GM21825 (cell line): Measurements from ENCODE around the gene SNX30.
"Not testable (repeated sequence)": the region's sequence is repeated elsewhere in the genome, so short reads cannot be mapped to it uniquely, and the experiment has no call there.

Experiments
- ATAC-seq: cut with Tn5 transposase; IDR thresholded peaks from one replicate; pipeline ENCODE4 v1.9.1; 2021; ENCODE audit warnings: mild to moderate bottlenecking, moderate library complexity; ENCODE audit not compliant: unreplicated experiment

The SNX30 gene, protein sequence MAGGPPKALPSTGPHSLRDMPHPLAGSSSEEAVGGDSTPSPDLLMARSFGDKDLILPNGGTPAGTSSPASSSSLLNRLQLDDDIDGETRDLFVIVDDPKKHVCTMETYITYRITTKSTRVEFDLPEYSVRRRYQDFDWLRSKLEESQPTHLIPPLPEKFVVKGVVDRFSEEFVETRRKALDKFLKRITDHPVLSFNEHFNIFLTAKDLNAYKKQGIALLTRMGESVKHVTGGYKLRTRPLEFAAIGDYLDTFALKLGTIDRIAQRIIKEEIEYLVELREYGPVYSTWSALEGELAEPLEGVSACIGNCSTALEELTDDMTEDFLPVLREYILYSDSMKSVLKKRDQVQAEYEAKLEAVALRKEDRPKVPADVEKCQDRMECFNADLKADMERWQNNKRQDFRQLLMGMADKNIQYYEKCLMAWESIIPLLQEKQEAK

DNA sequence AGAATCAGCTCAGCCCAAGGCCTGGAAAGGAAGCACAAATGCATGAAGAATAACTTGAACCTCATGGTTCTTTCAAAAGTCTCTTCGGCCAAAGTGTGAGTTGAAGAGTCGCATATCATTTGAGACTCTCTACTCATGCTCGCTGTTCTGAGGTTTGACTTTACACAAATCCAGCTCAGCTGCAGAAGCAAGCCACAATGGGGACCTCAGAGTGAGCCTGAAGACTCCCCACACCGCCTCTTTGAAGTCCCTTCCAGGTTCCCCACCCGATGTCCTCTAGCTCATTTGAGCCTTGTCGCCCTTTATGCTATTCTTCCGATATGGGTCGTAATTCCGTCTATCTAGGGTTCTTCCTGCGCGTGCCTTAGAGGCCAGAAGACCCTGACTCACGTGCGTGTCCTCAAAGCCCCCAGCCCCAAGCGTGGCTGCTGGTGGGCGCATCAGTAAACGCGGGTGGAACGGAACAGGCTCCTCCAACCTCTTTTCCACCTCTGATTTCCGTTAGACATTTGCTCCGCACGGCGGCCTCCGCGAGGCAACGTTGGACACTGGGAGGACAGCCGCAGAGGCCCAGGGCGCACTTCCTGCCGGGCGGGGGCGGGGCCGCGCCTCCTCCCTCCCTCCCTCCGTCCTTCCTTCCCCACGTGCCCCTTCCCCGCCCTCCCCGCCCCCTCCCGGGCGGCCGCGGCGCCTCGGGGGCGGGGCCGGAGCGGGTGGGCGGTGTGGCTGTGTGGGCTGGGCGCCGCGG lies at the start of gene SNX30:
SNX30 (plus strand) TSS at position 745 of the 748 bp plus-strand sequence. CDS start 242 bp downstream, outside the sequence.
- peak; percentile 85 for ATAC-seq

DNA sequence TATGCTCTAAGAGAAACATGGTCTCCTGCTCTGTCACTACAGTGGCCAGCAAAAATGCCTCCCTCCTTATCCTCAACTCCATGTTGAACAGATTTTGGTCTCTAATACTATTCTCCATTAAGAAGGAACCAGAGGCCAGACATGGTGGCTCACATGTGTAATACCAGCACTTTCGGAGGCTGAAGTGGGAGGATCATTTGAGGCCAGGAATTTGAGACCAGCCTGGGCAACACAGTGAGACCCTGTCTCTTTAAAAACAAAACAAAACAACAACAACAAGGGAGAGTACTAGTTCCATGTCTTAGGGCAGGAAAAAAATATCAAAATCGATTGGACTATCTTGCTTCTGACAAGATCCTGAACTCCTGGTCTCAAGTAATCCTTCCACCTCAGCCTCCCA lies 47.3 kb upstream of the SNX30 start:
- no peak for ATAC-seq

DNA sequence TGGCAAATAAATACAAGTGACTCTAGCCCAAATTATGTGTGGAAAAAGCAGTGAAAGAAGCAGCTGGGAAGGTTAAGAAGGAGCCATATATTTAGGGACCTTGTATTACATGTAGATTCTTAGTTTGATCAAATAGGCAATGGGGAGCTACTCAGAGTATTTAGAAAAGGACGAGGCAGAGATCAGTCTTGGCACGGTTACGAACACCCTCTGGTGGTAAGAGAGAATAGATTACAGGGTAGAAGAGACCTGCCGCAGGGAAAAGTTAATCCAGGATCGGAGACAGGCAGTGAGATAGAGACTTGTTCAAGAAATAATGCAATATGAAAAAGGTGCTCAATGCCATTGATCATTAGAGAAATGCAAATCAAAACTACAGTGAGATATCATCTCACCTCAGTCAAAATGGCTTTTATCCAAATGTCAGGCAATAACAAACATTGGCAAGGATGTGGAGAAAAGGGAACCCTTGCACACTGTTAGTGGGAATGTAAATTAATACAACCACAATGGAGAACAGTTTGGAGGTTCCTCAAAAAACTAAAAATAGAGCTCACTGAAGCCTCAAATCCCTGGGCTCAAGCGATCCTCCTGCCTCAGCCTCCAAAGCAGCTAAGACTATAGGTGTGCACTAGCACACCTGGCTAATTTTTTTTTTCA lies 44.7 kb upstream of the SNX30 start:
- no peak for ATAC-seq

DNA sequence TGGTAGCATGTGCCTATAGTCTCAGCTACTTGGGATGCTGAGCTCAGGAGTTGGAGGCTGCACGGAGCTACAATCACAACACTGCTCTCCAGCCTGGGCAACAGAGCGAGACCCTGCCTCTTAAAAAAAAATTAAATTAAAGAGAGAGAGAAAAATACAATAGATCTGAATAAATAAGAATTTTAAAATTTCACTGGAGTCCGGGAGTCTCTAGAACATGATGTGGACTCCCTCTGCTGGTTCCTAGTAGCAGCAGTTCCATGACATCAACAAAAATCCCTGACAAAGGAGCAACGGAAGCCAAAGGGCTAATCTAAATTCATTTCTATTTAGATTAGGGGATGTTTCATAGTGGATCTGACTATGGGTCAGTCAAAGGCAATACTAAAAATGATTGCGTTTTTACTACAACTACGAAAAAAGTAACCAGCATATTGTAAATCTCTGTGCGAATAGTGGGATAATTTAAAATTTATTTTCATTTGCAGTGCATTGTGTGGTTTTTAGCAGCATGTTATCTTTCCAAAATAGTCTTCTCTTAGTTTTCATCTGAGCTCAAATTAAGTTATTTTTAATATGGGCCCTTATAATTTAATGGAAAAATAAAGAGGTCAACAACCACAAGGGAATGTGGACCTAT lies 39.4 kb upstream of the SNX30 start:
- ATAC-seq = no peak

DNA sequence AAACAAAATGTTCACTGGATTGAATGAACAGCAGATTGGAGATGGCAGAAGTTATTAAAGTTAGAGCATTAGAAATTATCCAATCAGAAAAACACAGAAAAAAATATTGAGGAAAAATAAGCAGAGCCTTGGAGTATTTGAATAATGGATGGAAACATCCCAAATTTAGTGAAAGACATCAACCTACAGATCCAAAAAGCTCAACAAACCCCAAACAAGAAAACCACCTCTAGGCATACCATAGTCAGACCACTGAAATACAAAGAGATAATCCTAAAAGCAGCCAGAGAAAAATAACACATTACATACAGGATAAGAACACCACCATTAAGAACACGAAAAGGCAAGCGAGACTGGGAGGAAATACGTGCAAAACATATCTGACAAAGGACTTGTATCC lies 37.9 kb upstream of the SNX30 start:
- no peak for ATAC-seq

DNA sequence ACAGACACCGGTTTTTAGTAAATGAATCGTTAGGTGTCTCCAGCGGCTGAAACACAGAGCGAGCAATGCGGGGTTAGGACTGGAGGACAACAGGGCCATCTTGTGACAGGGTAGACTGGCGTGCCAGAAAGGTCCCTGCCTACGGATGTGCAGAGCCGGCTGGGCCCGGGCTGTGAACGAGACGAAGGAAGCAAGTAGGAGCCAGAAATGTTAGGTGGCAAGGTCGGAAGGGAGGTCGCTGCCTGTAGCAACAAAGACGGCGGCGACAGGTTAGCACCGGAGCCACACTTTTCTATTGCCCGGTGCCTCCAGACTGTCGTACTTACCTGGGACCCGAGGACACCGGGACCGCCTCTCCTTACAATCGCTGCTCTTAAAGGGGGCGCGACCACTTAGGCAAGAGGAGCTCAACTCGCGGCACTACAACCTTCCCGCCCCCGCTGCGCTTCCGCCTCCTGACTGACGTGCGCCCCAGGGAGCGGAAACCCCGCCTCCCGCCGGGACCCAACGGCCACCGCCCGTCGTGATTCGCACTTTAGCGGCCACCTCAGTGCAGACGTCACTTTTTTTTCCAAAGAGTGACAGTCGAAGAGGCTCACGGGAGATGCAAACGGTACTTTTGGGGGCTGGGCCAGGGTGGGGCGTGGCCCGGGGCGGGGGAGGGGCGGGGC lies 32.8 kb upstream of the SNX30 start, which contains the start of gene INIP:
INIP (minus strand) TSS at position 457 of the 671 bp plus-strand sequence. CDS start 1,632 bp downstream, outside the sequence.
- peak; percentile 93 for ATAC-seq

DNA sequence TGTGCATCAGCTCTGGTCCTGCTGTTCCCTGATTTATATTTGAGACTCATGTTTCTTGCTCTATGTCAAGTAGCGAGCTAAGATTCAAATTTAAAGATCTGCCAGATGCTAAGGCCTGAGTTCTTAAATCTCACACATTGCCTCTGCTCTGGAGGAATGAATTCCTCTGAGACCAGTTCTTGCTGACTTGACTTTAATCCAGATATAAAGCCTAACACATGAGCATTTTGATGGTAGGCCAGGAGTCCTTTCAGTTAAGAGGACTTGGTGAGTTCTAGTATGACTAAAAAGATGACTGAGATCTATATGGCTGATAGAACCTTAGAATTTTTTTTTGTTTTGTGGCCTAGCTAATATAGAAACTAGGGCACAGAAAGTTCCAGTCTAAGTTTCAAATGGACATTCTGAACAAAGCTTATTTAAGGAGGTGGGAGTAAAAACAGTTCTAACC lies 31.3 kb upstream of the SNX30 start:
- no peak for ATAC-seq

DNA sequence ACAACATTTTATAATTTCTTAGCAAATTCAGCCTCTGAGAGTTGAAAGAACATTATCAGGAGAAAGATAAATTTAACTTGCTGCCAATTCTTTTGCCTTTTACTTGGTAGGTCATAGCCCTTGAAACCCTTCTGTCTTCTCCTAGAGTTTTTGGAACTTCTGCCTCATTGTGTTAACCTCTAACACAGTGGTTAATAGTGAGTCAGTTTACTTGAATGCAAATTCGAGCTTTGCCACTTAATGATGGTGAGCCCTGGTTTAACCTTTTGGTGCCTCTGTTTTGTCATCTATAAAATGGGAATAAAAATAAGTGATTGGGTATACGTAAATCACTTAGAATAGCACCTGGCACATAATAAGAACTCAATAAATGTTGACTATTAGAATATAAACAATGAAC lies 30.9 kb upstream of the SNX30 start:
- ATAC-seq = no peak

DNA sequence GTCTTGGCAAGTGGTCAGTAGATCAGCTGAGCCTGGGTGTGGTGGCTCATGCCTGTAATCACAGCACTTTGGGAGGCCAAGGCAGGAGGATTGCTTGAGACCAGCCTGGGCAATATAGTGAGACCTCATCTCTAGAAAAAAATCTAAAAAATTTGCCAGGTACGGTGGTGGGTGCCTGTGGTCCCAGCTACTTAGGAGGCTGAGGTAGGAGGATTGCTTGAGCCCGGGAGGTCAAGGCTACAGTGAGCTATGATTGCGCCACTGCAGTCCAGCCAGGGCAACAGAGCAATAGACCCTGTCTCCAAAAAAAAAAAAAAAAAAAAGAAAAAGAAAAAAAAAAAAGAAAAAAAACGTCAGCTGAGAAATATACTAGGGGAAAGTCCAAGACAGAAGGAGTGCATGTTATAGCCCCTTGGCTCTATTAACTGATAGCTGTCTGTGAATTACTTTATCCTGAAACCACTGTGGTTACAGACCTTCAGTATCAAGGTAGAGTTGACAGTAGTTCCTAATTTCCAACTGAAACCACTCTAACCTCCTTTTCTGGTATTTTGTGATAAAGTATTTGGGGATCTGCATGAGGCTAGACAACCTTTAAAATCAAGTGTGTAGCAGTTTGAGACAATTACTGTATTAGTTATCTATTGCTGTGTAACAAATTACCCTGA lies 30.3 kb upstream of the SNX30 start:
- ATAC-seq = no peak

DNA sequence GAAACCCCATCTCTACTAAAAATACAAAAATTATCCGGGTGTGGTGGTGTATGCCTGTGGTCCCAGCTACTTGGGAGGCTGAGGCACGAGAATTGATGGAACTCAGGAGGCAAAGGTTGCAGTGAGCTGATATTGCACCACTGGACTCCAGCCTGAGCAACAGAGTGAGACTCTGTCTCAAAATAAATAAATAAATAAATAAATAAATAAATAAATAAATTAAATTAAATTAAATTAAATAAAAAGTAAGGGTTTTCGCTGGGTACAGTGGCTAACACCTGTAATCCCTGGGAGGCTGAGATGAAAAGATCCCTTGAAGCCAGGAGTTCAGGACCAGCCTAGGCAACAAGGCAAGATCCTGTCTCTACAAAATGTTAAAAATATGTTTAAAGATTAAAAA lies 27.8 kb upstream of the SNX30 start:
- ATAC-seq = not testable (repeated sequence)

DNA sequence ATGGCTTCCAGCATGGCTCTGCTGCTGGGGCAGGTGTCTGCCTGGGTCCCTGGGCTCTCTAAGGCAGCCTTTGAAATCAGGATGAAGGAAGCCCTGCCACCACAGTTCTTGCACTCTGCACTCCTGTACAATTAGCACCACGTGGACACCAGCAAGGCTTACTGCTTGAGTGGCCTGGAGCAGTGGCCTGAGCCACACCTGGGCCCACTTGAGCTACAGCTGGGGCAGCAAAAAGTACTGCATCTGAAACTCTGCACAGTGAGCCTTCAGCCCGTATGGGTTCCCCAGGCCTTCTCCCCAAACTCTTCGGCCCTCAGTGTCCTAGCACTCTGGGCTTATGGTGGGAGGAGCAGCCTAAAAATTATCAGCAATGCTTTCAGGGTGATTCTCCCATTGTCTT lies 24.6 kb upstream of the SNX30 start:
- peak; percentile 58 for ATAC-seq

DNA sequence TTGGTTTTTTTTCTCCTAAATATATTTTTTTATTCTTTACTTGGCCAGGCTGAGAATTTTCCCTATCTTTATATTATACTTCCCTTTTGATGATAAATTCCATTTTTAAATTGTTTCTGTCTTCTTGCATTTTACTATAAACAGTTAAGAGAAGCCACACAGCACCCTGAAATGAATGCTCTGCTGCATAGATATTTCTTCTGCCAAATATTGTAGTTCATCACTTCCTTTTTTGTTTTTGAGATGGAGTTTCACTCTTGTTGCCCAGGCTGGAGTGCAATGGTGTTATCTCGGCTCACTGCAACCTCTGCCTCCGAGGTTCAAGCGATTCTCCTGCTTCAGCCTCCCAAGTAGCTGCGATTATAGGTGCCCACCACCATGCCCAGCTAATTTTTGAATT lies 24.1 kb upstream of the SNX30 start:
- ATAC-seq = no peak

DNA sequence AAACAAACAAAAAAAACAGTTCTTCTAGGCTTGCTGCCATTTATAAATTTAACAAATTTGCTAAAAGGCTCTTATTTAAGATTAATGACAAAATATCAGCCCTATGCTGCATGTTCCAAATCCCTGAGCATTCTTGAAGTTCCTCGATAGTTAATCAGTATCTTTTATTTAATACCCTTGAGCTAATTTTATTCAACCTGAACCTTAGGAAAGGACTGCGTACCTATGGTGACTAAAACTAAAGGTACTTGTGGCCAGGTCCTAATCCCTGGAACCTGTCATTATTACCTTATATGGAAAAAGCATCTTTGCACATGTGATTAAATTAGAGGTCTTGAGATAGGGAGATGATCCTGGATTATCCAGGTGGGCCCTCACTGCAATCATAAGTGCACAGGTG lies 22.2 kb upstream of the SNX30 start:
- ATAC-seq = no peak

DNA sequence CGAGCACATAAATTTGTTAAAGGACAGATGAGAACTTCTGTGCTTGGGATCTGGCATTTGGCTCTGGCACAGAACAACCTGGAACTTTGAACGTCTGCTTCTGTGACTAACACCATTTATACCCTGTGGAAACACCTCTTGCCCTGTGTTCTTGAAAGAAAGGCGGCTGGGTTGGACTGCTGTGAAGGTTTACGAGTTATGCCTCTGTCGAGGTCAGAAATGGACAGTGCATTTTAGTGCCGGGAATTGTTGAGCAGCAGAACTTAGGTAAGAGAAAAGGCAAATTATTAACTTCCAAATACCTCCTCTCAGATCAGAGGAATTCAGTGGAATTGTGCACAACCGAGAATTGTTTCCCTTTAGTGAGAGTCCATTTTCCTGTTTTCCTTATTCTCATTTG lies 18.6 kb upstream of the SNX30 start:
- no peak for ATAC-seq

DNA sequence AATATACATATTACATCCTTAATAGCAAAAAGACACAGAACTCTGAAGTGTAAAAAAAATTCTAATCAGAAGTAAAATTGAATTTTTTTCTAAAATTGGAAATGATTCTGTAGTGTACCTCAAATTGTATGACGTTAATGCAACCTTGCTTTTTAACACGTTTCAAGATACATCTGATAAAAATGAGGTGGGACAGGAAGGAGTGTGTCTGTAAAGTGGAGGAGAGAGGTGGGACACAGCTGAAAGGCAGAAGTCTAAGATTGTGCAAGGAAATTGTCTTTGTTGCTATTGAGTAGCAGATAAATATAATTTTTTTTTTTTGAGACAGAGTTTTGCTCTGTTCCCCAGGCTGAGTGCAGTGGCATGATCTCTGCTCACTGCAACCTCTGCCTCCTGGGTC lies 15.7 kb upstream of the SNX30 start:
- no peak for ATAC-seq

DNA sequence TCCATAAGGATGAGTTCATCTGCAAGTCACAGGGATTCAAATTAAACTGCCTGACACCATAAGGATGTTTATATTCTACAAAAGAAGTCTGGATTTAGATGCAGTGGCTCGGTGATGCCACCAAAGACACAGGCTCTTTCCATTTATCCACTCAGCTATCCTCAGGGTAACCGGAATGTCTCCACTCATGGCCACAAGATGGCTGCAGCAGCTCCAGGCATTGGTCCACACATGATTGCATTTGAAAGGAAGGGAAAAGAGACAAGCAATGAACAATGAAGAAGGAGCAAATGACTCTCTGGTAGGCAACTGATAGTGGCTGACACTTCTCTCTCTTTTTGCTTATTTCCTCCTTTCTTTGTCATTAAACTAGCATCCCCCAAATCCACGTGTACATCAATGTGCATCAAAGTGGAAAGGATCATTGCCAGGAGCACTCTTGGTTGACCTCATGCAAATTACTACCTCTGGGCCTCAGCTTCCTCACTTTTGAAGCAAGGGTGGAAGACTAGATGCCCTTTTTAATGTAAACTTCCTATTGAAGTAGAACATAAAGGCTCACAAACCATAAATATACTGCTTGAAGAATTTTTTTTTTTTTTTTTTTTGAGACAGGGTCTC lies 7.2 kb upstream of the SNX30 start:
- no peak for ATAC-seq

DNA sequence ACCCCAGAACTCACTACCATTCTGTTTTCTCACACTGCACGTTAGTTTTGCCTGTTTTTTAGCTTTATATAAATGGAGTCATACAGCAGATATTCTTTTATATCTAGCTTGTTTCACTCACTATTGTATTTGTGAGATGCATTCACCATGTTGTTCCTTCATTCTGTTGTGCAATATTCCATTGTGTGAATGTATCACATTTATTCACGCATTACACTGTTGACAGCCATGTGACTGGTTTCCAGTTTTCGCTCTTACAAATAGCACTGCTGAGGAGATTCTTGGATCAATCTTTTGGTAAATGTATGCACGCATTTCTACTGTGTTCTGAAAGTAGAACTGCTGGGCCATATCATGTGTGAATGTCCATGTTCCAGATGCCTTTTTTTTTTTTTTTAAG lies 6.4 kb upstream of the SNX30 start:
- ATAC-seq = no peak

DNA sequence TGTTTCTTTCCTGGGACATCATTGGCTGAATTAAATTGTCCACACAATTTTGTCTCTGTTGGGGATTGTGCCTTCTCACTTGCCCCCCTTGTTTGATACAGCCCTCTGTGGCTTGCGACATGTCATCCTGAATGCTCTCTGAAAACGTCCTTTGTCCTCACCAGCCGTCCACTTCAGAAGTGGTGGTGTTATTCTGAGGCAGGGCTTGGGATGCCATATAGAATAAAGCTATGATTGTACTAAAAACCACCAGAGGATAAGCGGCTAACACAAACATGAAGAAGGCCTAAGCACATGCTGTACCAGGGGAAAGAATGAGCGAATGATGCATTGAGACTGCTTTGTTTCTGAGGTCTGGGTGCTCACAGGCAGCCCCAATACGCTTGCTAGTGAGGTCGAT lies 3.5 kb upstream of the SNX30 start:
- no peak for ATAC-seq

DNA sequence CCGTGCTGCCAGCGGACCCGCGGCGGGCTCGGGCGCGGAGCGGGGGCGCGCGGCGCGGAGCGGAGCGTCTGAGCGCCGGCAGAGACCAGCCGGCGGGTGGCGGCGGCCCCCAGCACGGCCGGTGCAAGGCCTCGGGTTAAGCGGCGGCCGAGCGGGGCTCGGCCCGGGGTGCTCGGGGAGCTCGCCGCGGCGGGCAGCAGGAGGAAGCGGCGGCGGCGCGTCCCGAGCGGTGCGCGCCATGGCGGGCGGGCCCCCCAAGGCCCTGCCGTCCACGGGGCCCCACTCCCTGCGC lies 150 bp downstream of the SNX30 start:
- ATAC-seq = no peak
